Stimulated activated CD8-positive, alpha-beta memory T cell treated with anti-CD3 and anti-CD28 coated beads, Interleukin-15, amount 100 ng/mL, for 1 hour (primary cell): ENCODE results near the gene FGFR3.

Experiments used
- DNase-seq: peaks from one replicate; pipeline ENCODE4 v3.0.0-alpha.2; 2020; ENCODE audit warnings: low read depth

The FGFR3 gene

GRCh38 chr4:1802720-1803522 is 9.8 kb downstream of the FGFR3 start:
- DNase-seq, result no peak

- no peak for DNase-seq
Measured at GRCh38 chr4:1803523-1804423, 10.7 kb downstream of the FGFR3 start.

DNA sequence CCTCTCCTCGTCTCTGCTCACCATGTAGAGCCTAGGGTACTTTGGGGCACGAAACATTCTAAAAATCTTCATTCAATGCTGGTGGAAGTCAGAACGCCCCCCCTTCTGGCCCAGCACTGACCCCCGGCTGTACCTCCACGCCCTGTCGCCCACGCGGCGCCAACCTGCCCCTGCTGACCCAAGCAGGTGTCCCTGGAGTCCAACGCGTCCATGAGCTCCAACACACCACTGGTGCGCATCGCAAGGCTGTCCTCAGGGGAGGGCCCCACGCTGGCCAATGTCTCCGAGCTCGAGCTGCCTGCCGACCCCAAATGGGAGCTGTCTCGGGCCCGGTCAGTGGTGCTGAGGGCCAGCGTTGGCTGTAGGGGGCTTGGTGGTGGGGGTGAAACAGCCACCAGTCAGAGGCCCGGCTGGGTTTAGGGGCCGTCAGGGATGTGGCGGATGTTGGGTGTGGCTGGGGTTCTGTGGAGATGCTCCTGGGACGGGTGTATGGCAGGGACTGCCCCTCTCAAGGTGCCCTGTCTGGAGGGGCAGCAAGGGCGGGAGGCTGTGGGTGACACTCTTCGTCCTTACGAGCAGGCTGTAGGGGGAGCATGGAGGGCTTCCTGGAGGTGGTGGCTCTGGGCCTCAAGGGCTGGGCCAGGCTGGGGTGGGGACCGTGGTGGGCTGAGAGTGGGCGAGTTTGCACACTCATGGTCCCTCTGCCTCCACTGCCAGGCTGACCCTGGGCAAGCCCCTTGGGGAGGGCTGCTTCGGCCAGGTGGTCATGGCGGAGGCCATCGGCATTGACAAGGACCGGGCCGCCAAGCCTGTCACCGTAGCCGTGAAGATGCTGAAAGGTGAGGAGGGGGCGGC is 11.8 kb downstream of the FGFR3 start:
- no peak for DNase-seq

DNA sequence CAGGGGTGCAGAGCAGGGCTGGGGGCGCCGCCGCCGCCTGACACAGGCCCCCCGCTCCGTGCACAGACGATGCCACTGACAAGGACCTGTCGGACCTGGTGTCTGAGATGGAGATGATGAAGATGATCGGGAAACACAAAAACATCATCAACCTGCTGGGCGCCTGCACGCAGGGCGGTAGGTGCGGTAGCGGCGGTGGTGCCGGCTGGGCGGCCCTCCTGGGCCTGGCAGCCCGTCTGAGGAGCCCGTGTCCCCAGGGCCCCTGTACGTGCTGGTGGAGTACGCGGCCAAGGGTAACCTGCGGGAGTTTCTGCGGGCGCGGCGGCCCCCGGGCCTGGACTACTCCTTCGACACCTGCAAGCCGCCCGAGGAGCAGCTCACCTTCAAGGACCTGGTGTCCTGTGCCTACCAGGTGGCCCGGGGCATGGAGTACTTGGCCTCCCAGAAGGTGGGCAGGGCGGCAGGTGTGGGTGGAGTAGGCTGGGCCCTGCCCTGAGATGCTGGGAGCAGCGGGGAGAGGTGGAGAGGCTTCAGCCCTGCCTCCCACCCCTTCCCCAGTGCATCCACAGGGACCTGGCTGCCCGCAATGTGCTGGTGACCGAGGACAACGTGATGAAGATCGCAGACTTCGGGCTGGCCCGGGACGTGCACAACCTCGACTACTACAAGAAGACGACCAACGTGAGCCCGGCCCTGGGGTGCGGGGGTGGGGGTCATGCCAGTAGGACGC is 12.6 kb downstream of the FGFR3 start:
- DNase-seq, result no peak

GRCh38 chr4:1806223-1806564 is 13.1 kb downstream of the FGFR3 start:
- DNase-seq, result no peak

DNA sequence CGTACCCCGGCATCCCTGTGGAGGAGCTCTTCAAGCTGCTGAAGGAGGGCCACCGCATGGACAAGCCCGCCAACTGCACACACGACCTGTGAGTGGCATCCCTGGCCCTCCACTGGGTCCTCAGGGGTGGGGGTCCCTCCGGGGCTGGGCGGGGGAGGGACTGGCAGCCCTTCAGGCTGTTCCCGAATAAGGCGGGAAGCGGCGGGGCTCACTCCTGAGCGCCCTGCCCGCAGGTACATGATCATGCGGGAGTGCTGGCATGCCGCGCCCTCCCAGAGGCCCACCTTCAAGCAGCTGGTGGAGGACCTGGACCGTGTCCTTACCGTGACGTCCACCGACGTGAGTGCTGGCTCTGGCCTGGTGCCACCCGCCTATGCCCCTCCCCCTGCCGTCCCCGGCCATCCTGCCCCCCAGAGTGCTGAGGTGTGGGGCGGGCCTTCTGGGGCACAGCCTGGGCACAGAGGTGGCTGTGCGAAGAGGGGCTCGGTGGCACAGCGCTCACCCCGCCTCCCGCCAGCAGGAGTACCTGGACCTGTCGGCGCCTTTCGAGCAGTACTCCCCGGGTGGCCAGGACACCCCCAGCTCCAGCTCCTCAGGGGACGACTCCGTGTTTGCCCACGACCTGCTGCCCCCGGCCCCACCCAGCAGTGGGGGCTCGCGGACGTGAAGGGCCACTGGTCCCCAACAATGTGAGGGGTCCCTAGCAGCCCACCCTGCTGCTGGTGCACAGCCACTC is 13.7 kb downstream of the FGFR3 start:
- no peak for DNase-seq

DNA sequence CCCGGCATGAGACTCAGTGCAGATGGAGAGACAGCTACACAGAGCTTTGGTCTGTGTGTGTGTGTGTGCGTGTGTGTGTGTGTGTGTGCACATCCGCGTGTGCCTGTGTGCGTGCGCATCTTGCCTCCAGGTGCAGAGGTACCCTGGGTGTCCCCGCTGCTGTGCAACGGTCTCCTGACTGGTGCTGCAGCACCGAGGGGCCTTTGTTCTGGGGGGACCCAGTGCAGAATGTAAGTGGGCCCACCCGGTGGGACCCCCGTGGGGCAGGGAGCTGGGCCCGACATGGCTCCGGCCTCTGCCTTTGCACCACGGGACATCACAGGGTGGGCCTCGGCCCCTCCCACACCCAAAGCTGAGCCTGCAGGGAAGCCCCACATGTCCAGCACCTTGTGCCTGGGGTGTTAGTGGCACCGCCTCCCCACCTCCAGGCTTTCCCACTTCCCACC is 14.3 kb downstream of the FGFR3 start:
- DNase-seq, result no peak

DNA sequence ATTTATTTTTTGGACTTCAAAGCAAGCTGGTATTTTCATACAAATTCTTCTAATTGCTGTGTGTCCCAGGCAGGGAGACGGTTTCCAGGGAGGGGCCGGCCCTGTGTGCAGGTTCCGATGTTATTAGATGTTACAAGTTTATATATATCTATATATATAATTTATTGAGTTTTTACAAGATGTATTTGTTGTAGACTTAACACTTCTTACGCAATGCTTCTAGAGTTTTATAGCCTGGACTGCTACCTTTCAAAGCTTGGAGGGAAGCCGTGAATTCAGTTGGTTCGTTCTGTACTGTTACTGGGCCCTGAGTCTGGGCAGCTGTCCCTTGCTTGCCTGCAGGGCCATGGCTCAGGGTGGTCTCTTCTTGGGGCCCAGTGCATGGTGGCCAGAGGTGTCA is 15.3 kb downstream of the FGFR3 start:
- no peak for DNase-seq

DNA sequence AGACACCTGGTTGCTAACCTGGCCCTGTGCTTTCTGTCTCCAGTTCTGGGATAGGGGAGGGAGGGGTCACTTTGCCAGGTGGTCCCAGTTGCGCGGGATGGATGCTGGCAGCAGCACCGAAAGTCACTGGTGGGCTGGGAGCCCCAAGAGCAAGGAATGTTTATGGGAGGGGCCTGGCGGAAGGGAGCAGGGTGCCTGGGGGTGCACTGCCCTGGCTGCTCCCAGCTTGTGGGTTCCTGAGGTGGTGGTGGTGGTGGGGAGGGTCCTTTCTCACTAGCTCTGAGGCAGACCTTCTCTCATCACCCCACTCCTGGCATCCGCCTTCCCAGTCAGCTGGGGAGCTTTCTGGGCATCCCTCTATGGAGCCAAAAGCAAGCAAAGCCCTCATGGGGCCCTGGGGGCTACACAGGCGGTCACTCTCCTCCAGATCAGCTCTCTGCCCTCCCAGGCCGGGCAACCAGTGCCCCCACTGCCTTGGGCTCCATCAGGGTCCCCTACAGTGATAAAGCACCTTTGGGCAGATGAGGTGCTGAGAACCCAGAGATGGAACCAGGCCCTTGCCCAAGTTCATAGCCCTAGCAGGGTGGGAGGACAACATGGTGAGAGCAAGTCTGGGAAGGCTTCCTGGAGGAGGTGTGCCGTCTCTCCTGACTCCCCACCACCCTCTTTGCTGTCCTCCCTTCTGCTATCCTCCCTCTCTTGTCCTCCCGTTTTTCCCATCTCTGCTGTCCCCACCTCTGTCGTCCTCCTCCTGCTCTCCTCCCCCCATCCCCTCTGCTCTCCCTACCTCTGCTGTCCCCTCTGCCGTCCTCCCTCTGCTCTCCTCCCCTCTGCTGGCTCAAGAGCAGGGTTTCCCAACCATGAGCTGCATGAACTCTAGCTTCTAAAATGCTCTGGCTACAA is 16.0 kb downstream of the FGFR3 start:
- no peak for DNase-seq

DNA sequence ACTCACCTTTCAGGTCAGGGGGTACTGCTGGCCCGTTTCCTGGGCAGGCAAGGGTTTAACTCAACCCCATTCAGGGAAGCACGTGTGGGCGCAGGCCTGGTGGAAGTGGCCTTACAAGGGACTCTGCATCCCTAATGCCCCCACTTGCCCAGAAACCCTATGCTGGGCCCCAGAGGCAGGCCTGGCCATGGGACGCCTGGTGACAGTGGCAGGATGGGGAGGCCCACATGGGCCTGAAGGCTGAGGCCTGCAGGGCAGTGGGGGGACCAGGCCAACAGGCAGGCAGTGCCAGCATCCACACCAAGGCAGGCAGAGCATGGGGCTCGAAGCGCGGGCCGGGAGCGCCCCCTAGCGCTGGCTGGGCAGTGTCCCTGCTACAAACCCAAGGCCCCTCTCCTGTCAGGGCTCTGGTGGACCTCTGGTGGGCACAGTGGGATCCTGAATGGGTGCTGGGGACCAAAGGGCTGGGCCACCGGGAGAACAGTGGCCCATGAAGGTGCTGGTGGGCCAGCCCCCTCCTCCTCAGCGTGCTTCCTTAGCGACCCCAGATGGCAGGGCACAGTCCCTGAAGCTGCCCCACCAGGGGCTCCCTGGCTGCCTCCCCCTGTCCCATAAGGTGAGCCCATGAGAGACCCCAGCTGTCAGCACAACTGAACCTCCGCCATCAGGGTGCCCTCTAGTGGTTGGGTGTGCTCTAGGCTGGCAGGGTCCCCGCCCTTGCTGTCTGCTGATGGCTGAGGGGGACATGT is 16.8 kb downstream of the FGFR3 start:
- DNase-seq, result peak; percentile 30

DNA sequence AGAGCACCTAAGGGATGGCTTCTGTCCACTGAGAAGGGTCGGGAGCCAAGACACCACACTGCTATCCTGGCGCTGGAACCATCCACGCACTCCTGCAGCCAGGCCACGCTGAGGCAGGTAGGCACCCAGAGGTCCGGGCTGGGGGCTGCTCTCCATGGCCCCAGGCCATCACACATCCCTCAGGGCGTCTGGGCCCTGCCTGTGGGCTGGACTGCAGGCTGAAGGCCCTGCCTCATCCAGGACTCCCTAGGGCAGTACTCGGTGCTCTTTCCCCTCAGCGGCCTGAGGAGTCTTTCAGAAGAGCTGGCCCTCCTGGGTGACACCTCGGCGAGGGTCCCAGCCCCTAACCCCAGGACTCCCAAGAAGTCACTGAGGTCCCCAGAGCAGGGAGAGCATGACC is 17.7 kb downstream of the FGFR3 start:
- no peak for DNase-seq

DNA sequence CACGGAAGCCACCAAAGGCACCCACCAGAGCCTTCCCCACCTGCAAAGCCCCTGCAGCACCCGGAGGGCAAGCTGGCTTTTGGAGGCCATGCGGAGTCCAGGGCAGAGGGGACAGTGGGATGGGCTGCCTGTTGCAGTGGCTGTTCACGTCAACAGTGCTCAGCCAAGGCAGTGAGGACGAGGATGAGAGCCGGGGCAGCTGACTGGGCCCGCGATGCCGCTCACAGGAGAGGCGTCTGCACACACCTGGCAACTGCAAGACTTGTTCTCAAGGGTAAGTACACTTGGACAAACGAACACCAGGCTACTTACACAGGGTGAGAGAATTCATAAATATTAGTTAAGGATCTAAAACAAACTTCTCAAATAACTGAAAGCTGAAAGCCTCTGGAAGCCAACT is 19.6 kb downstream of the FGFR3 start:
- no peak for DNase-seq

GRCh38 chr4:1813231-1813630 is 20.1 kb downstream of the FGFR3 start:
- no peak for DNase-seq

GRCh38 chr4:1813915-1814314 is 20.8 kb downstream of the FGFR3 start:
- no peak for DNase-seq

GRCh38 chr4:1814453-1814852 is 21.4 kb downstream of the FGFR3 start:
- DNase-seq, result no peak

DNA sequence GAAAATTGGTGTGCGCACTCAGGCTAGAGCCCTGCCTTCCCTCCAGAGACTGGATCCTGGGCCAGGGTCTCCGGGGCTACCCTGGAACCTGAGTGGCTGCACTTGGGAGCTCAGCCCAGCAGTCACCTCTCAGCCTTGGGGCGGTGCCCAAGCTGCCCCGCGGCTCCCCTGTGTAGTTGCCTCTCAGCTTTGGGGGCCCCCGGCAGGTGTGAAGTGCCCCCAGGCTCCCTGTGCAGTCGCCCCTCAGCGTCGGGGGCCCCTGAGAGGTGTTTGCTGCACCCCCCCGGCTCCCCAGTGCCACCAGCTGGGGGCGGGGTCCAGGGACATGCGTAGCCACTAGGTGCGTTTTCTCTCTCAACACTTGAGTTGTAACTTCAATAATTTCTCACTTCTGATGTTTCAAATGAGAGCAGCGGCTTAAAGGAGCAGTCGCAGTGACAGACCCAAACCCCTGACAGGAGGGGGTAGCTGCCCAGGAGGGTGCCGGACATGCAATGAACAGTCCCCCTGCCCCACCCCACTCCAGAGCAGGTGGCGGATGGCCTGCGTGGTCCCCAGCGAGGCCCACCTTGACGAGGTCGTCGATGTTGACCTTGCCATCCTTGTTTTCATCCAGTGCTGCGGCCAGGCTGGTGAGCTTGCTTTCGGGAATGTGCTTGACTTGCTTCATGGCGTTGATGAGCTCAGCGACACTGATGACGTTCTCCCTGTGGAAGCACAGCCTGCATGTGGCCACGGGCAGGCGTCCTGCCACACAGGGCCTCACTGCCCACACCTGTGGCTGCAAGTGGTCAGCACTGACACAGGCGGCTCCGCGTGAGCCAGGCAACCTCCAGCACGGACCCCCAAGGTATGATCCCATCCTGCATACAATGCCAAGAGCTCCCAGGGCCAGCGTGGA is 22.3 kb downstream of the FGFR3 start:
- no peak for DNase-seq

DNA sequence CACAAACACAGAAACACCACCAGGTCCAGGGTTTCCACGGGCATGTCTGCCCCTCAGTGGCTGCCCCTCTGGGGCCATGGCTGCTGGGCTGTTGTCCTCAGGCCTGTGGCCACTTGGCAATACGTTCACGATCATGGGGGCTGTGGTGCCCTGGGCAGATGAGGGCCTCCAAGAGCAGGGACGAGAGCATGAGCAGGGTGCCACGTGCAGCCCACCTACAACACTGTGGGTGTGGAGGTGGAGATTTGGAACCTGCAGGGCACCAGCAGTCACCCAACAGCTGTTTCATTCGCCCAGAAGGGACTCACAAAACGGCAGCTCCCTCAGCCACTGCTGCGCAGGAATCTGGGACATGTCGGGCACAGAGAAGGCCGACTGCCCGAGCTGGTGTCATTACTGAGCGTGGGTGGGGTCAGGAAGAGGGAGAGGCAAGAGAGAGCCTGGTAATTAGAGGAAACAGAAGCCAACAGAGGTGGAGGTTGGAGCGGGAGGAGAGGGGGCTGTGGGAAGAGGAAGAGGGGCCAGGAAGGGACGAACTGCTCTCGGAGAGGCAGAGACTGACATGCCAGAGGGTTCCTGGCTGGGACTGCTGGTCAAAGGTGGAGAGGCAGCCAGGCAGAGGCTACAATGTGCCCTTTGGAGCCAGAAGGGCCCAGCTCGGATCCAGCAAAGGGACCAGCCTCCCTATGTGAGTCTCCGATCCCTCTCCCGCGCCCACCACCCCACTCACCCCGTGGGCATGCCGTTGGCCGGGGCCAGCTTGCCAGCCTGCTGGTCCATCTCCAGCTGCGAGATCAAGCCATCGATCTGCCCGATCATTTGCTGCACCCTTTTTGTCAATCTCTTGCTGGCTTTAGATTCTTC is 23.1 kb downstream of the FGFR3 start:
- DNase-seq, result no peak
